Right ventricle myocardium superior (tissue), 1 donor: ENCODE results near the gene NR2F6. TPM values are rescaled to one million over a fixed set of nuclear protein-coding genes. Genes with fewer than 3 reads are reported as not detected.

Experiments used
- ATAC-seq: fragments of 200-7000 bp; cut with Tn5 transposase; one replicate; pipeline ENCODE4 v1.9.1; 2020; ENCODE audit warnings: mild to moderate bottlenecking; ENCODE audit not compliant: poor library complexity
- DNase-seq: peaks from one replicate; pipeline ENCODE4 v3.0.0-alpha.2; 2020
- intact Hi-C: fragments of 100-400 bp; cut with DNase I; formaldehyde crosslinking; loops from one replicate; pipeline ENCODE4 v1.11.2; 2022
- total RNA-seq: library from RNA; stranded (reverse); fragmentation: NEBNext Ultra II Directional; extraction: Animal tissue kit (Norgen Biotek cat#: 25700); gene quantifications from one replicate; pipeline ENCODE4 v1.2.1, GENCODE V29; 2021
- donor health status: DM: no; HTN: yes; CAD: no; lungs with severe emphysema.

Gene NR2F6
- total RNA-seq, 1 donor from 2014 or later = 77.3 TPM

GRCh38 chr19:17243830-17244617 lies 1.7 kb downstream of the NR2F6 start:
- intact Hi-C loops = no loop called here
- peak; percentile 32 for ATAC-seq
- peak; percentile 80 for DNase-seq

GRCh38 chr19:17243211-17243829 lies 2.4 kb downstream of the NR2F6 start:
- DNase-seq = no peak
- no peak for ATAC-seq
- intact Hi-C loops = no loop called here

GRCh38 chr19:17242431-17243208 lies 3.1 kb downstream of the NR2F6 start:
- intact Hi-C loops = no loop called here
- DNase-seq (no peak), ATAC-seq (no peak)

GRCh38 chr19:17240826-17241399 lies 4.8 kb downstream of the NR2F6 start:
- DNase-seq (no peak), ATAC-seq (no peak)
- intact Hi-C loops = no loop called here

GRCh38 chr19:17240062-17240752 lies 5.5 kb downstream of the NR2F6 start:
- ATAC-seq (no peak), DNase-seq (no peak)
- intact Hi-C loops = no loop called here

- intact Hi-C loops = no loop called here
- no peak for ATAC-seq
- no peak for DNase-seq
These were observed 7.7 kb downstream of the NR2F6 start for GRCh38 chr19:17237747-17238706.

- intact Hi-C loops = no loop called here
- no peak for ATAC-seq
- no peak for DNase-seq
These were observed 8.7 kb downstream of the NR2F6 start for GRCh38 chr19:17236811-17237543.

GRCh38 chr19:17235971-17236777 lies 9.5 kb downstream of the NR2F6 start:
- intact Hi-C loops = no loop called here
- no peak for ATAC-seq
- no peak for DNase-seq

GRCh38 chr19:17235300-17235970 lies 10.3 kb downstream of the NR2F6 start:
- intact Hi-C loops = no loop called here
- peak; percentile 90 for ATAC-seq
- DNase-seq = peak; percentile 87

GRCh38 chr19:17234911-17235299 lies 10.8 kb downstream of the NR2F6 start:
- intact Hi-C loops = no loop called here
- DNase-seq = peak; percentile 73
- ATAC-seq = peak; percentile 77

GRCh38 chr19:17232258-17232657 lies 13.5 kb downstream of the NR2F6 start:
- DNase-seq (no peak), ATAC-seq (no peak)
- intact Hi-C loops = no loop called here

GRCh38 chr19:17229890-17230289 lies 15.8 kb downstream of the NR2F6 start:
- DNase-seq (no peak), ATAC-seq (no peak)
- intact Hi-C loops = no loop called here

GRCh38 chr19:17227798-17228367 lies 17.8 kb downstream of the NR2F6 start:
- ATAC-seq (no peak), DNase-seq (no peak)
- intact Hi-C loops = no loop called here

- peak; percentile 100 for DNase-seq
- intact Hi-C loops = no loop called here
- peak; percentile 97 for ATAC-seq
These were observed 19.5 kb downstream of the NR2F6 start, which contains the start of gene OCEL1 for GRCh38 chr19:17226002-17226933. Gene OCEL1, plus strand, starts transcription at chr19:17226226. Its CDS starts 22 bp downstream, at chr19:17226248.
